Effector memory CD4-positive, alpha-beta T cell (primary cell): ENCODE data around the gene GNAT1.
A peak's percentile ranks its signal among the peaks of the same experiment; 100 is the strongest.
"Not testable (repeated sequence)": the region's sequence is repeated elsewhere in the genome, so short reads cannot be mapped to it uniquely, and the experiment has no call there.

ENCODE experiments used
- DNase-seq, 3 donors: peaks; one replicate each; pipeline ENCODE4 v3.0.0-alpha.2; 2020
- H3K27ac ChIP-seq: 2 replicates; pipeline ENCODE4 v1.7.0; 2013; ENCODE audit warnings: mild to moderate bottlenecking, low read length, moderate library complexity; ENCODE audit not compliant: insufficient read depth, poor library complexity, severe bottlenecking
- H3K27me3 ChIP-seq: replicated peaks from 2 replicates; pipeline ENCODE4 v1.7.0; 2013; ENCODE audit warnings: mild to moderate bottlenecking, low read length; ENCODE audit not compliant: insufficient read depth, control insufficient read depth, poor library complexity, severe bottlenecking
- H3K36me3 ChIP-seq: 2 replicates; pipeline ENCODE4 v1.7.0; 2013; ENCODE audit warnings: mild to moderate bottlenecking, low read length, moderate library complexity; ENCODE audit not compliant: control insufficient read depth, insufficient read depth
- H3K4me1 ChIP-seq: 2 replicates; pipeline ENCODE4 v1.7.0; 2013; ENCODE audit warnings: low read length, mild to moderate bottlenecking; ENCODE audit not compliant: control insufficient read depth, insufficient read depth, poor library complexity, severe bottlenecking
- H3K4me3 ChIP-seq: 2 replicates; pipeline ENCODE4 v1.7.0; 2013; ENCODE audit warnings: low read length, low read depth, mild to moderate bottlenecking; ENCODE audit not compliant: insufficient read depth, poor library complexity, severe bottlenecking
- H3K9me3 ChIP-seq: 2 replicates; pipeline ENCODE4 v1.7.0; 2013; ENCODE audit warnings: mild to moderate bottlenecking, low read length, moderate library complexity; ENCODE audit not compliant: control insufficient read depth

The GNAT1 gene

GRCh38 chr3:50218448-50218847 is 27.0 kb downstream of the GNAT1 start:
- Histone ChIP-seq H3K27me3 (no peaks in the 10 kb centered on the region), H3K36me3 (no peaks in the 10 kb centered on the region), H3K9me3 (no peaks in the 10 kb centered on the region), H3K27ac (no peak overlapping the region), H3K4me1 (no peaks in the 10 kb centered on the region), H3K4me3 (no peak overlapping the region)
- DNase-seq = no peak

DNA sequence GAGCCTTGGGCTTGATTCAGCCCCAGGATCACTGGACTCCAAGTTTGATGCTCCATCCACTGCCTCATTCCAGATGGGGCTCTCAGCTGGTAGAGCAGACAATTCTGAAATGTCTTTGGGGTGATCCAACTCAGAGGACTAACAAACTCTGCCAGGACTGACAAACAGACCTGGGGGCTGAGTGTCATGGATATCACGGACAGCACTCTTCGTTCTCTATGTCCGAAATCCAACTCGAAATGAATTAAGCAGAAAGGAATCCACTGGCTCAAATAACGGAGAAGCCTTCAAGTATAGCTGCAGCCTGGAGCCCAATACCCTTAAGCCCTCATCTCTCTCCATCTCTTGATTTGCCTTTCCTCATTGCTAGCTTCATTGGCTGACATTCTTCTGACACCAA is 27.9 kb downstream of the GNAT1 start:
- Histone ChIP-seq H3K36me3 (no peaks in the 10 kb centered on the region), H3K9me3 (no peaks in the 10 kb centered on the region), H3K4me3 (no peak overlapping the region), H3K4me1 (no peaks in the 10 kb centered on the region), H3K27ac (no peak overlapping the region), H3K27me3 (no peaks in the 10 kb centered on the region)
- DNase-seq = no peak

DNA sequence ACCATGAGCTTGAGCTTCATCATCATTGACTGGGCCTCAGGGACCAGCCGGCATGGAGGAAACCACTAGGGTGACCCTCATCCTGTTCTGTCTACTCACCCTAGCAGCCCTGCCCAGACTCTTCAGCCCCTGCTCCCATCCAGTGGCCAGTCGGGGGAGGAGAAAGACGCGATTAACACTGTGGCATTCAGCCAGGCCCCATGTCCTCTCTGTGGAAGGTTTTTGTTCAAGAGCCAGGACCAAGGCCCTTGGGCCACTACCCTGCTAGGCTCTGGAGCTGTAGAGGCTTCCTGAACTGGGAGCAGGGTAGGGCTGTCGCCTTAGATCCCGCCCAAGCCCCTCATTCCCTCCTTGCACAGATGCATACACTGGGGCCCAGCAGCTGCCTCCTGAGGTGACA is 28.7 kb downstream of the GNAT1 start:
- H3K27me3 ChIP-seq = no peaks in the 10 kb centered on the region
- no peak overlapping the region for H3K27ac ChIP-seq
- no peak for DNase-seq
- H3K9me3 ChIP-seq = no peaks in the 10 kb centered on the region
- H3K4me3 ChIP-seq = no peak overlapping the region
- no peaks in the 10 kb centered on the region for H3K36me3 ChIP-seq
- H3K4me1 ChIP-seq = no peaks in the 10 kb centered on the region

DNA sequence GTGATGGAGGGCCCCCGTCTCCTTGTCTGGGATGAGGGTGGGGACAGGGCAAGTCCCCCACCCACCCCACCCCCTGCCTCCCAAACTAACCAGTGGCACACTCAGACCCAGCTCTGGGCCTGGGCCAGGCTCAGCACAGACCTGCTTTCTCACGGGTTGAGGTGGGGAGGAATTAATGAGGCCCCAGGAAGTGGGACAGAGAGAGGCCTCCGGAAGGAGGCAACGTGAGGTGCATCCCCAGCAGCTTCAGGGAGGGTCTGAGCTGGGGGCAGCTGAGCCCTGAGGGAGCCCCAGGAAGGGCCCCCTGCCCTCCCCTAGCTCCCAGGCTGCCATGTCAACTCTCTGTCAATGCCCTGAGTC is 29.6 kb downstream of the GNAT1 start:
- Histone ChIP-seq H3K9me3 (no peaks in the 10 kb centered on the region), H3K4me3 (no peak overlapping the region), H3K36me3 (no peaks in the 10 kb centered on the region), H3K27ac (no peak overlapping the region), H3K27me3 (no peaks in the 10 kb centered on the region), H3K4me1 (peaks cover 3% of the 10 kb centered on the region)
- no peak for DNase-seq

- no peak for DNase-seq
- Histone ChIP-seq H3K36me3 (no peaks in the 10 kb centered on the region), H3K4me1 (peaks cover 5% of the 10 kb centered on the region), H3K9me3 (no peaks in the 10 kb centered on the region), H3K4me3 (no peak overlapping the region), H3K27me3 (no peaks in the 10 kb centered on the region), H3K27ac (no peak overlapping the region)
Observed at GRCh38 chr3:50221411-50222168, 30.2 kb downstream of the GNAT1 start.

DNA sequence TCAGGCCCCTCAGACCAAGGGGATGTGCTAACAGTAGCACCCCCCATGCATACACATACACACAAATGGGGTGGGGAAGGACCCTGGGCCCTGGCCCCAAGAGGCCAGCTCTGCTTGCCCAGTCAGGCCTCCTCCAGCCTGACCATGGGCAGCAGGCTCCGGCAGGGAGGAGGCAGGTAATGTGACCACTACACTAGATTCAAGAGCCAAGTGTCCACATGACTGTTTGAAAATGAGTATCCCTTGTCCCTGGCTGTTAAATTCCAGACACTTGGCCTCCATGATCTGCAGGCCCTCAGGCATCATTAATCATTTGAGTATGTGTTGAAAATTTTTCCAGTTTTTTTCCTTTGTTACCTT is 30.7 kb downstream of the GNAT1 start:
- H3K9me3 ChIP-seq = no peaks in the 10 kb centered on the region
- no peak for DNase-seq
- no peaks in the 10 kb centered on the region for H3K36me3 ChIP-seq
- no peak overlapping the region for H3K4me3 ChIP-seq
- H3K27me3 ChIP-seq = no peaks in the 10 kb centered on the region
- peaks cover 10% of the 10 kb centered on the region for H3K4me1 ChIP-seq
- H3K27ac ChIP-seq = no peak overlapping the region

- Histone ChIP-seq H3K9me3 (no peaks in the 10 kb centered on the region), H3K4me1 (peaks cover 15% of the 10 kb centered on the region), H3K36me3 (no peaks in the 10 kb centered on the region), H3K27ac (no peak overlapping the region), H3K27me3 (no peaks in the 10 kb centered on the region), H3K4me3 (no peak overlapping the region)
- no peak for DNase-seq
Observed at GRCh38 chr3:50224639-50225038, 33.2 kb downstream of the GNAT1 start.

DNA sequence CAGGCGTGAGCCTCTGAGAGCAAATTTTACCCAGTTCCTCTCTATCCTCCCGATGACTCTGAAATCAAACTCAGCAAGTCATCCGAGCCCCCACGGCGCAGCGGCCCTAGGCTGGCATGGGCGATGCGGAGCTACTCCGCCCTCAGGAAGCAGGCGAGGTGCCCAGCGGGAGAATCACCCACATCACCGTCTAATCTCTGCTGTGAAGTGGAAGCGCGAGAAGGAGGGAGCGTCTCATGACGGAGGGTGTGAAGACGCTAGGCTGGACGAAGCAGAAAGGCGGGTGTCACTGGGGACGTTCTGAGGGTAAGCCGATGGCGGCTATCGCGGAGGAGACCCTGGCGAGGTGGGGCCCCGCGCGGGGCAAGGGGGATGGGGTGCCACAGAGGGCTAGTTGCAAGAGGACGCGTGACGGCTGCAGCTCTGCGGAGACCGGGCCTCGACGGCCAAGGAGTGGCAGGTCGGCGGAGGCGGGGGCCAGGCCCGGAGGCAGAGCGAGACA is 35.5 kb downstream of the GNAT1 start:
- Histone ChIP-seq H3K4me1 (peaks cover 15% of the 10 kb centered on the region), H3K27me3 (no peaks in the 10 kb centered on the region), H3K4me3 (peak overlapping the region; percentile 75), H3K27ac (peak overlapping the region; percentile 69), H3K36me3 (no peaks in the 10 kb centered on the region), H3K9me3 (no peaks in the 10 kb centered on the region)
- peak in 2 of 3 donors; percentile 10 to 38 for DNase-seq

DNA sequence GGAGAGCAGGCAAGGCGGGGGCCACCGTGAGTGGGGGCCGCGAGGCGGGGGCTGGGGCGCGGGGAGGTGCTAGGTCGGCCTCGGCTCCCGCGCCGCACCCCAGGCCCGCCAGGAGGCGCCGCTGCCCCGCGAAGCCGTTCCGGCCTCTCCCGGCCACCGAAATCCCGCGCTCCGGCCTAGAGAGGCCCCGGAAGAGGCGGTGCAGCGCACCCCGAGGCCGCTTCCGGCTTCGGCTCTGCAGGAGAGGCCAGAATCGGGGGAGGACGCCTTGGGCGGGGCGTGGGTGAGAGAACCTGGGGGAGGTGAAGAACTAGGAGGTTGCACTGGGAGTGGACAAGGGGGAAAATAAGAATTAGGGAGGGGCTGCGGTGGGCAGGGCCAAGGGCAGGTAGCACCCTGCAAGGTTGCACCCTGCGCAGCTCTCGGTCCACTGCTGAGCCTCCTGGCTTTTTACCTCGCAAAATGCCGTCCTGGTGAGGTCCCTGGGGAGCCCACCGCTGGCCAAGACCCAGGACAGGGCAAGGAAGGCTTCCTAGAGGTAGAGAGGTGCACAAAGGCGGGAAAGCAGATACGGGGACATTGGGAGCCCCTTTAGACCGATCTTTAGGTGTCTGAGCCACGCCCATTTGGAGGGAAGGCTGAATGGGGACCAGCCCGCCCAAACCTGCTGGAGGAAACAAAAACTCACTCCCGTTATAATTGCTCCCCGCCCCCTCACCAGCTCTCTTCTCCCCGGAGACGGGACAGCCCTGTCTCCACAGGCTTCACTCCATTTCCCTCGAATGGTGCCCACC is 36.2 kb downstream of the GNAT1 start:
- Histone ChIP-seq H3K4me1 (peaks cover 15% of the 10 kb centered on the region), H3K27me3 (no peaks in the 10 kb centered on the region), H3K27ac (peak overlapping the region; percentile 69), H3K36me3 (no peaks in the 10 kb centered on the region), H3K9me3 (no peaks in the 10 kb centered on the region), H3K4me3 (peak overlapping the region; percentile 75)
- peak; percentile 82 to 87 (median 85) for DNase-seq

GRCh38 chr3:50228184-50228763 is 36.9 kb downstream of the GNAT1 start:
- H3K36me3 ChIP-seq, H3K27me3 ChIP-seq, DNase-seq, H3K9me3 ChIP-seq: not testable (repeated sequence)
- peak overlapping the region; percentile 69 for H3K27ac ChIP-seq
- H3K4me1 ChIP-seq = peaks cover 15% of the 10 kb centered on the region
- H3K4me3 ChIP-seq = peak overlapping the region; percentile 75
